ENCODE data around the gene RIPK1. TPM values are rescaled to one million over a fixed set of nuclear protein-coding genes. Genes with fewer than 3 reads are reported as not detected.

RIPK1 gene
- total and polyA plus RNA-seq, 2 of the 8 experiments (the other 6 are each of a cell fraction or from before 2014, with no cell fraction given) = 5.9 to 22.9 TPM

DNA sequence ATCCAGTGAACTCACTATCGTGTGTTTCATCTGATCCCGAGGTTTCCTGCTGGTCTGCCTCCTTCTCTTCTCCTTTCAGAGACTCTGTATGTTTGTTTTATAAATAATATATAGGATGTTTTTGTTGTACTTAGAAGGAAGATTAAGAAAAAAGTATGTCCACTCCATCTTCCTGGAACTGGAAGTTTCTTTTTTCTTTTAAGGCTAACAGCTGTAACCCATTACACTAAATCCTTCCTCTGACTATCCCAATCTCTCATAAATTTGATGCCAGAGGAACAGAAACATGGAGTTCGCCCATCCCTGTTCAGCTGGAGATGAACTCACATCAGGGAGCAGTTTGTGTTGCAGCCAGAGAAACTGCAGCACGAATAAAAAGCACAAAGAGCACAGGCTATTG is 20.7 kb downstream of the RIPK1 start:
- H3K9ac ChIP-seq (replicated peaks in 1 of 4; ENCODE audit: extremely low read depth in 1 of 4, low read depth in 3 of 4, low read length in 3 of 4) = no peak overlapping the region
- H3K4me2 ChIP-seq (ENCODE audit: insufficient read depth in 1 of 2, low read depth in 2 of 2, low read length in 2 of 2) = no peak overlapping the region
- H3K9me3 ChIP-seq (ENCODE audit: insufficient read depth in 2 of 2, low read depth in 1 of 2, low read length in 1 of 2) = peaks cover 50 to 56% of the 10 kb centered on the region in 2 experiments
- DNase-seq (ENCODE audit: low read depth in 1 of 2, low spot score in 2 of 2) (no peak), FAIRE-seq (no peak)
- H3K79me1 ChIP-seq (ENCODE audit: low read depth, low read length) = no peaks in the 10 kb centered on the region; the same call in 1 of the 2 replicates
- ChIA-PET POLR2A (ENCODE audit: partially characterized antibody) (no interaction called here), CTCF (ENCODE audit: partially characterized antibody) (no interaction called here)
- H3K14ac ChIP-seq (ENCODE audit: insufficient read length) = no peak overlapping the region
- H3K23me2 ChIP-seq (ENCODE audit: low read depth, low read length) = no peaks in the 10 kb centered on the region
- H3K18ac ChIP-seq (ENCODE audit: extremely low read depth, low read length) = no peak overlapping the region
- no peaks in the 10 kb centered on the region for H3K4me1 ChIP-seq (replicated peaks in 1 of 4; ENCODE audit: control insufficient read depth in 3 of 4, insufficient read depth in 4 of 4, low read length in 3 of 4)
- no peak overlapping the region for H2AK5ac ChIP-seq (ENCODE audit: low read depth, low read length)
- H3K56ac ChIP-seq (replicated peaks; ENCODE audit: insufficient read length, low read depth, low read length) = no peak overlapping the region
- no peak overlapping the region for H3K4ac ChIP-seq (replicated peaks; ENCODE audit: insufficient read length, low read depth, low read length)
- H4K5ac ChIP-seq (ENCODE audit: insufficient read length, low read depth, low read length) = no peak overlapping the region
- H4K20me1 ChIP-seq (replicated peaks in 1 of 2; ENCODE audit: control insufficient read depth in 1 of 2, insufficient read depth in 2 of 2, low read length in 2 of 2) = no peaks in the 10 kb centered on the region
- H2BK20ac ChIP-seq (ENCODE audit: low read length) = no peak overlapping the region
- no peak overlapping the region for H4K8ac ChIP-seq (ENCODE audit: extremely low read depth, insufficient read depth, low read length)
- H3K36me3 ChIP-seq (ENCODE audit: control insufficient read depth in 2 of 4, insufficient read depth in 4 of 4, low read length in 3 of 4) = peaks cover 15 to 69% (median 48%) of the 10 kb centered on the region in 4 experiments
- H3K4me3 ChIP-seq (ENCODE audit: extremely low read depth in 1 of 4, insufficient read depth in 2 of 4, low read depth in 3 of 4, low read length in 4 of 4) = peak overlapping the region in 1 of 4 experiments; percentile 38; a peak in 2 of 8 replicates
- H3K27me3 ChIP-seq (replicated peaks in 1 of 4; ENCODE audit: control insufficient read depth in 3 of 4, extremely low read depth in 1 of 4, insufficient read depth in 3 of 4, low read length in 3 of 4) = no peaks in the 10 kb centered on the region
- H3K27ac ChIP-seq (ENCODE audit: low read depth, low read length) = no peak overlapping the region
- no peak overlapping the region for H2BK12ac ChIP-seq (ENCODE audit: low read depth, low read length)
- no peak overlapping the region for H2BK5ac ChIP-seq (ENCODE audit: low read depth, low read length)
- H2AFZ ChIP-seq (ENCODE audit: low read length) = no peak overlapping the region
- 86% methylated on average over 4 of the region's 4 CpGs; no CpG with 5 or more reads in 1 of the 2 experiments for WGBS, 2 experiments (ENCODE audit: extremely low coverage in 1 of 2, insufficient coverage in 1 of 2, insufficient read length in 1 of 2, insufficient replicate concordance in 2 of 2, low coverage in 1 of 2, low lambda C conversion rate in 2 of 2, missing lambda C conversion rate in 1 of 2)
- no peak overlapping the region for H2BK15ac ChIP-seq (ENCODE audit: low read length)
- no peak overlapping the region for H2BK120ac ChIP-seq (replicated peaks; ENCODE audit: low read depth, low read length)
- H3K79me2 ChIP-seq (ENCODE audit: control insufficient read depth in 1 of 2, insufficient read depth in 2 of 2, low read length in 2 of 2) = no peaks in the 10 kb centered on the region
- H4K91ac ChIP-seq (replicated peaks; ENCODE audit: insufficient read length, low read length) = no peak overlapping the region
- H3K23ac ChIP-seq (ENCODE audit: insufficient read length) = no peak overlapping the region
- no peak for TF ChIP-seq ZNF274 (IDR thresholded peaks at IDR 0.05; ENCODE audit: borderline replicate concordance, extremely low read depth, low read length)
- no peak for TF ChIP-seq EGR1 (IDR thresholded peaks at IDR 0.05; ENCODE audit: borderline replicate concordance, low read depth, low read length)
- no peak for TF ChIP-seq RAD21 (IDR thresholded peaks at IDR 0.05 in 1 of 2, conservative IDR thresholded peaks at IDR 0.05 in 1 of 2; ENCODE audit: low read depth in 2 of 2, low read length in 2 of 2)
- TF ChIP-seq SIRT6 (IDR thresholded peaks at IDR 0.05; ENCODE audit: low read length) = no peak
- no peak for TF ChIP-seq POU5F1 (IDR thresholded peaks at IDR 0.05; ENCODE audit: low read depth, low read length)
- no peak for TF ChIP-seq JUND (IDR thresholded peaks at IDR 0.05; ENCODE audit: low read length)
- no peak for TF ChIP-seq RFX5 (IDR thresholded peaks at IDR 0.05; ENCODE audit: borderline replicate concordance, low read depth, low read length)
- no peak for TF ChIP-seq TBP (IDR thresholded peaks at IDR 0.05; ENCODE audit: low read depth, low read length)
- TF ChIP-seq RNF2 (IDR thresholded peaks at IDR 0.05; ENCODE audit: borderline replicate concordance, low read depth, low read length, missing control alignments, poor library complexity, severe bottlenecking) = no peak
- TF ChIP-seq, protein P1, sequence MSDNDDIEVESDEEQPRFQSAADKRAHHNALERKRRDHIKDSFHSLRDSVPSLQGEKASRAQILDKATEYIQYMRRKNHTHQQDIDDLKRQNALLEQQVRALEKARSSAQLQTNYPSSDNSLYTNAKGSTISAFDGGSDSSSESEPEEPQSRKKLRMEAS (IDR thresholded peaks at IDR 0.05) = no peak
- no peak for TF ChIP-seq ASH2L (IDR thresholded peaks at IDR 0.05; ENCODE audit: low read length)
- no peak for TF ChIP-seq TEAD4 (IDR thresholded peaks at IDR 0.05; ENCODE audit: low read depth, low read length)
- no peak for TF ChIP-seq BRCA1 (IDR thresholded peaks at IDR 0.05; ENCODE audit: low read depth, low read length)
- TF ChIP-seq SIX5 (IDR thresholded peaks at IDR 0.05; ENCODE audit: low read depth, low read length) = no peak
- TF ChIP-seq BCL11A (IDR thresholded peaks at IDR 0.05; ENCODE audit: low read depth in 2 of 2, low read length in 2 of 2) = no peak
